Astrocyte of the spinal cord (primary cell): Measurements from ENCODE around the gene MXRA7.
A peak's percentile ranks its signal among the peaks of the same experiment; 100 is the strongest.

Source experiments
- DNase-seq: peaks from one replicate; pipeline ENCODE4 v3.0.0; 2011; ENCODE audit warnings: low read depth, low spot score
- H3K4me3 ChIP-seq: 2 replicates; pipeline ENCODE4 v1.5.1; 2011; ENCODE audit warnings: low read depth, mild to moderate bottlenecking, low read length, moderate library complexity
- CTCF ChIP-seq: IDR thresholded peaks from 2 replicates; pipeline ENCODE4 v1.5.1; 2012; ENCODE audit warnings: low read depth, mild to moderate bottlenecking, low read length, inconsistent platforms
- in situ Hi-C: cut with HindIII; loops from 2 replicates; pipeline ENCODE4 v1.10.0; 2017; ENCODE audit warnings: low sequenced_read_pairs

Gene MXRA7, protein sequence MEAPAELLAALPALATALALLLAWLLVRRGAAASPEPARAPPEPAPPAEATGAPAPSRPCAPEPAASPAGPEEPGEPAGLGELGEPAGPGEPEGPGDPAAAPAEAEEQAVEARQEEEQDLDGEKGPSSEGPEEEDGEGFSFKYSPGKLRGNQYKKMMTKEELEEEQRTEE

GRCh38 chr17:76710863-76711611 lies at the start of gene MXRA7:
MXRA7 (minus strand) TSS chr17:76710965; CDS start chr17:76710946, 19 bp downstream.
- no peak for TF ChIP-seq CTCF
- in situ Hi-C loops, result no loop called here
- peak within 1 kb of the TSS; percentile 58 for H3K4me3 ChIP-seq
- peak; percentile 62 for DNase-seq

- in situ Hi-C loops, result no loop called here
- DNase-seq, result no peak
- H3K4me3 ChIP-seq, result no peak overlapping the region
- no peak for TF ChIP-seq CTCF
Observed at GRCh38 chr17:76758570-76758969, 47.8 kb upstream of the MXRA7 start.

GRCh38 chr17:76757256-76757655 lies 46.5 kb upstream of the MXRA7 start:
- no peak for TF ChIP-seq CTCF
- H3K4me3 ChIP-seq, result no peak overlapping the region
- in situ Hi-C loops, result no loop called here
- no peak for DNase-seq

DNA sequence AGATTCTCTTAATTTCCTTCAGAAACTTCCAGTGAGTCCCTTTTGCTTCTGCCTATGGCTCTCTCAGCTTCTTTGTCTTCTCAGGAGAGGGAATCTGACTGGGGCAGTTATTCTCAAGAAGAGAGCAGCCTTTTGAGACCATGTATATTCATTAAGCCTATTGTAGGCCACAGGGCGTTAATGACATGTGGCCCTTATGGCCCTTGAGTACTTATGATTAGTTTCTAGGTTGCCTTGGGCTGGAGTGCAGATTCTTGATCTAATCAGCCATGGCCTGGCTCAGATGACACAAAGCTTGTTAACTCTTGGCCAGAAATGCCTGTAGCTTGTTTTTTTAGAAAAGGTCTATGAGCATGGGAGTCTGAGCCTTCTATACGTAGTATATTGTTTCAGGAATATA lies 44.5 kb upstream of the MXRA7 start:
- TF ChIP-seq CTCF, result no peak
- H3K4me3 ChIP-seq, result no peak overlapping the region
- no peak for DNase-seq
- in situ Hi-C loops, result no loop called here

DNA sequence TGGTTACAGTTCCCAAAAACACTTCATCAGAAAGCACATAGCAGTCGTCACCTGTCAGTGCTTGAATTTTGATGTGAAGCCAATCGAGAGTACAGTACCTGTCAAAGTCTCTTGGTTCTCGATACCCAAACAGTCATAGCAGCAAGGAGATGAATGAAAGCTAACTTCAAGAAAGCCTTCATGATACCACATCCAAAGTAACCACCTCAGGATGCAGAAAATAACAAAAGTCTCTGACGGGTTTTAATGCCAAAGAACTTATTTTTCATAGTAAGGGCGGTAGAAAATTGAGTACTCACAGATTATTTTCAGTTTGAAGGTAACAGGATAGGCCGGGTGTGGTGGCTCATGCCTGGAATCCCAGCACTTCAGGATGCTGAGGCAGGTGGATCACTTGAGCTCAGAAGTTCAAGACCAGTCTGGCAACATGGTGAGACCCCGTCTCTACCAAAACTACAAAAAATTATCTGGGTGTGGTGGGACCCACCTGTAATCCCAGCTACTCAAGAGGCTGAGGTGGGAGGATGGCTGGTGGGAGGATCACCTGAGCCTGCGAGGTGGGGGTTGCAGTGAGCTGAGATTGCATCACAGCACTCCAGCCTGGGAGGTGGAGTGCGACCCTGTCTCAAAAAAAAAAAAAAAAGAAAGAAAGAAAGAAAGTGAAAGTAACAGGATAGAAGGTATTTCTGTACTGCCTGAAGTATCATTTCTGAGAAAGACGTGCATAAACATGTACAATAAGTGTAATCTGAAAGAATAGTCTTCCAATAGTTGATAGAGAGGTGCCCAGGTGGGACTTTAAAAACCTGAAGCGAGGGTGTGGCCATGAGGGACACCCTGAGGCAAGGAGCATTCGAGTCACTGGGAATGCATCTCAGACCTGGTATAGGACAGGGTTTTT lies 42.5 kb upstream of the MXRA7 start:
- in situ Hi-C loops, result no loop called here
- H3K4me3 ChIP-seq, result no peak overlapping the region
- no peak for DNase-seq
- TF ChIP-seq CTCF, result no peak

DNA sequence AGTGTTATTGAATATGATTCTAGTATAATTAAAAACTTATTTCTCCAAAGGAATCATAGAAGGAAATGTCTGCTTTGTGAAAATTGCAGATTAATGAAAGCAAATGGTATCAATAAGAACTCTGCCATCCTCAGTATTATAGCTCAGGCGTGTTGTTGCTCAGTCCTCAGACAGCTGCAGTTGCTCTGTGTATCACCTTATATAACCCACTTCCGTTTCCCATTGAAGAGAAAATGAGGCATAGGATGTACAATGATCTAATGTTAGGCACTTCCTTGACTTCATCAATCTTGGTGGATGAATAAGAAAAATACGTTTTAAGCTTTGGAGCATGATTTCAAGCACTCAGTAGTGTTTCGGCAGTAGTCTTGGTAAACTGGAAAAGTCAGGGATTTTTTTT lies 41.2 kb upstream of the MXRA7 start:
- in situ Hi-C loops, result no loop called here
- no peak for DNase-seq
- TF ChIP-seq CTCF, result no peak
- no peak overlapping the region for H3K4me3 ChIP-seq
